Measurements from ENCODE around the gene FAAH.
A peak's percentile ranks its signal among the peaks of the same experiment; 100 is the strongest.

Gene FAAH

GRCh38 chr1:46422261-46422871 is 28.2 kb downstream of the FAAH start:
- DNase-seq (ENCODE audit: low spot score): no peak

GRCh38 chr1:46423574-46424240 is 29.6 kb downstream of the FAAH start:
- no peak for DNase-seq (ENCODE audit: low spot score)

- DNase-seq (ENCODE audit: low spot score): no peak
Observed at GRCh38 chr1:46424730-46425129, 30.6 kb downstream of the FAAH start.

GRCh38 chr1:46425726-46426125 is 31.6 kb downstream of the FAAH start:
- DNase-seq (ENCODE audit: low spot score): no peak

GRCh38 chr1:46427541-46427940 is 33.4 kb downstream of the FAAH start:
- DNase-seq (ENCODE audit: low spot score): no peak

GRCh38 chr1:46429436-46429835 is 35.3 kb downstream of the FAAH start:
- no peak for DNase-seq (ENCODE audit: low spot score)

GRCh38 chr1:46431695-46432094 is 37.6 kb downstream of the FAAH start:
- DNase-seq (ENCODE audit: low spot score): no peak

GRCh38 chr1:46432781-46433327 is 38.7 kb downstream of the FAAH start:
- DNase-seq (ENCODE audit: low spot score): no peak

GRCh38 chr1:46434358-46434757 is 40.2 kb downstream of the FAAH start:
- no peak for DNase-seq (ENCODE audit: low spot score)

- no peak for DNase-seq (ENCODE audit: low spot score)
Observed at GRCh38 chr1:46436844-46437243, 42.7 kb downstream of the FAAH start.

- DNase-seq (ENCODE audit: low spot score): no peak
Observed at GRCh38 chr1:46437723-46438122, 43.6 kb downstream of the FAAH start.

GRCh38 chr1:46438346-46438745 is 44.2 kb downstream of the FAAH start:
- DNase-seq (ENCODE audit: low spot score): no peak

- no peak for DNase-seq (ENCODE audit: low spot score)
Observed at GRCh38 chr1:46440478-46440877, 46.4 kb downstream of the FAAH start.

- DNase-seq (ENCODE audit: low spot score): peak; percentile 87
Observed at GRCh38 chr1:46442317-46443161, 48.4 kb downstream of the FAAH start.

GRCh38 chr1:46444466-46444865 is 50.3 kb downstream of the FAAH start:
- no peak for DNase-seq (ENCODE audit: low spot score)

GRCh38 chr1:46445773-46446256 is 51.7 kb downstream of the FAAH start:
- no peak for DNase-seq (ENCODE audit: low spot score)

- DNase-seq (ENCODE audit: low spot score): peak; percentile 85
Observed at GRCh38 chr1:46446646-46447498, 52.8 kb downstream of the FAAH start.

GRCh38 chr1:46447499-46448108 is 53.5 kb downstream of the FAAH start:
- DNase-seq (ENCODE audit: low spot score): no peak

GRCh38 chr1:46448109-46448911 is 54.2 kb downstream of the FAAH start:
- DNase-seq (ENCODE audit: low spot score): peak; percentile 37
